GM18870 (cell line): Measurements from ENCODE around the gene NAB2.
"Not testable (repeated sequence)": the region's sequence is repeated elsewhere in the genome, so short reads cannot be mapped to it uniquely, and the experiment has no call there.

ENCODE experiments used
- ATAC-seq: cut with Tn5 transposase; IDR thresholded peaks from one replicate; pipeline ENCODE4 v1.9.1; 2021; ENCODE audit warnings: moderate library complexity; ENCODE audit not compliant: unreplicated experiment

The NAB2 gene

DNA sequence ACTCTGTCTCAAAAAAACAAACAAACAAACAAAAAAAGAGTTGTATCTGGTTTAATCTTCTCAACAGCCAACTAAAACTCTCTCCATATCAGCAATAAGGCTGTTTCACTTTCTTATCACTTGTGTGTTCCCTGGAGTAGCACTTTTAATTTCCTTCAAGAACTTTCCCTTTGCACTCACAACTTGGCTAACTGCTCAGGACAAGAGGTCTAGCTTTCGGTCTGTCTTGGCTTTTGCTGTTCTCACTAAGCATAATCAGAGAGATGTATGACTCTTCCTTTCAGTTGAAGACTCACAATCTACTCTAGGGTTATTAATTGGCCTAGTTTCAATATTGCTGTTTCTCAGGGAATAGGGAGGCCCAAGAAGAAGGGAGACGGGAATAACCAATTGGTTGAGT is 22.7 kb upstream of the NAB2 start:
- no peak for ATAC-seq

DNA sequence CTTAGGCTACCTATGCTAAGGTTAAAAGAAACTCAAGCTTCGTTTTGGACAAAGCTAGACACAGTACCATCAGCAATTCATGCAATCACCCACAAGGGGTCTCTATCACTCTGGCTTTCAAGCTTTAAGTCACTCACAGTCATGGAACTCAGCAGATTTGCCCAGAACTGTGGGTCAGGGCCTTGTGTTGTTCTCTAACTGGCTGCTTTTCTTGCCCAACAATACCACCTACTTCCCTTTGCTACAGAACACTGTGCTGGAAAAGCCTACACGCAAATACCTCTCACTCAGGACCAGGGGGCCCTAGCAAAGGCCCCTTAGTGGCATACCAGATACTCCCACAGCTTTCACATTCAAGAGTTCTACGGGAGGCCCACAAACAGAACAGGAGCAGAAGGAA is 19.4 kb upstream of the NAB2 start:
- peak; percentile 74 for ATAC-seq

DNA sequence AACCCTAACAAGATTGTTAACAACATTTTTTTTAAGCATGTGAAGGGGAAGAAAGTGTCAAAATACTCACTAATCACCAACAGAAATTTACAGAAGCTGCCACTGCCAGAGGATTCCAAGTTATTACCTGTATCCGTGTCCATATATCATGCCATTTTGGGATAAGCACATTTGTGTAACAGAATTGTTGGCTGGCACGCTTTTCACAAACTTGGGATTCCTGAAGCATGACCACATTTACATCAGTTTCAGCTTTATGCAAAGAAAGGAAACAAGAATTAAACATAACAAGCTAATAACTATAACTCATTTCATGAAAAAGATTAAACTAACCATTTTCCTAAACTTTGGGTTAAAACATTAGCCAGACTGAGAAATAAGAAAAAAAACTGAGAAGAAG is 16.3 kb upstream of the NAB2 start:
- no peak for ATAC-seq

DNA sequence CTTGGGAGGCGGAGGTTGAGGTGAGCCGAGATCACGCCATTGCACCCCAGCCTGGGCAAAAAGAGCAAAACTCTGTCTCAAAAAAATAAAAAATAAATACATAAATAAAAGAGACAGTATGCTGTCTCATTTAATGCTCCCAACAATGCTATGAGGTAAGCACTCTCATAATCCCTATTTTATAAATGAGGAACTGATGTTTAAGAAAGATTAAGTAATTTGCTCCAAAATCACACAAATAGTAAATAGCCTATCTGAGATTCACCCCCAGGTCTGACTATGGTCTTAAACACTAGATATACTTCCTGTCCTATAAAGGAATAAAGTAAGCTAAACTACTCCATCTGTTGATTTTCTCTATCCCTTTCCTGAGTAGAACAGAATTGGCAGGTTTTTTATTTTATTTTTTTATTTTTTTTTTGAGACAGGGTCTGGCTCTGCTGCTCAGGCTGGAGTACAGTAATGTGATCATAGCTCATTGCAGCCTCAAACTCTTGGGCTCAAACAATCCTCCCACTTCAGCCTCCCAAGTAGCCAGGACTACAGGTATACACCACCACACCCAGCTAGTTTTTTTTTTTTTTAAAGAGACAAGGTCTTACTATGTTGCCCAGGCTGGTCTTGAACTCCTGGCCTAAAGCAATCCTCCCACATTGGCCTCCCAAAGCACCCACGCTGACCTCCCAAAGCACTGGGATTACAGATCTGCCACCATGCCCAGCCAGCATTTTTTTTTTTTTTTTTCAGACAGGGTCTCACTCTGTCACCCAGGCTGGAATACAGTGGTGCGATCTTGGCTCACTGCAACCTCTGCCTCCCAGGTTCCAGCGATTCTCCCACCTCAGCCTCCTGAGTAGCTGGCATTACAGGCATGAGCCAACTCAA is 15.1 kb upstream of the NAB2 start:
- ATAC-seq, result not testable (repeated sequence)

DNA sequence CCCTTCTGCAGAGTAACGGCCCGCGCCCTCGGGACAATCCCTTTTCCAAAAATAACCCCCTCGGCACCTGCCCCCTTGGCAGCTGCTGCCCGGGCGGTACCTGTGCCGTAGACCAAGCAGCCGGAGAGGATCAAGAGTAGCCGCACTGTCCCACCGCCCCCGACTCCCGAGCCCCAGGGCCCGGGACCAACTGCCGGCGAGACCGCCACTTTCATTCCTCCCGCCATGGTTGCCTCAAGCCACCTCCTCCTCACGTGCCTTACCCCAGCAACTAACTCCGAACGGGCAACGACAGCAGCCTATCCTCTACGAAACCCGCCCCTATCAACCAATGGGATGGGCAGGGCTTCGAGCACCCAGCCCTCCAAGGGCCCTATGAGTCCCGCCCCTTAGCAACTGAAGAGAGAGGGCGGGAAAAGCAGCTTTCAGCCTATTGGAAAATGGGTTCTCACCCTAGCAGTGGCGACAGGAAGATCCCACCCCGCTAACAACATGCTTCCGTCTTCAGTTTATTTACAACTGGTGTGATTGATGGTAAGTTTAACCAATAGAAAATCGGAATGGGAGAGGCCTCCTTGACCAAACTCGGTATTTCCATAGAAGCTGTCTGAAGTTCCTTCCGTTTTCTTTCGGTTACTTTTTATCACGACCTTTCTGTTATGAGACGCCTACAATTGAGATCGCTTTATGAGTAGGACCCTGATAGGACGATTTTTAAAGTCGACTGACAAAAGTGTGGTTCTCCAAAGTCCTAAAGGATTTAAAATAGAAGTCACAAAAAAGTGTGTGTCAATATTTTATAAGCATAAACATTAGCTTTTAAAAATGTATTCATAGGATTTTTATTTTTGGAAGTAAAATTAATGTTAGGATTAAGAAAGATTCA is 10.2 kb upstream of the NAB2 start, which contains the start of gene NEMP1:
NEMP1 (minus strand) TSS at position 273 of the 886 bp plus-strand sequence; CDS start at position 227, 46 bp downstream.
- peak; percentile 94 for ATAC-seq

DNA sequence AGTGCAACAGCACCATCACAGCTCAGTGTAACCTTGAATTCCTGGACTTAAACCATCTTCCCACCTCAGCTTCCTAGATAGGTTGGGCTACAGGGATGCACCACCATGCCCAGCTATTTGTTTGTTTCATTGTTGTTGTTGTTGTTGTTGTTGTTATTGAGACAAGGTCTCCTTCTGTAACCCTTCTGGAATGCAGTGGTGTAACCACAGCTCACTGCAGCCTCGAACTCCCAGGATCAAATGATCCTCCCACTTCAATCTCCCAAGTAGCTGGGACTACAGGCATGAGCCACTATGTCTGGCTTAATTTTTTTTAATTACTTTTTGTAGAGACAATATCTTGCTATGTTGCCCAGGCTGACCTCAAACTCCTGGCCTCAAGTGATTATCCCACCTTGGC is 9.1 kb upstream of the NAB2 start:
- no peak for ATAC-seq

DNA sequence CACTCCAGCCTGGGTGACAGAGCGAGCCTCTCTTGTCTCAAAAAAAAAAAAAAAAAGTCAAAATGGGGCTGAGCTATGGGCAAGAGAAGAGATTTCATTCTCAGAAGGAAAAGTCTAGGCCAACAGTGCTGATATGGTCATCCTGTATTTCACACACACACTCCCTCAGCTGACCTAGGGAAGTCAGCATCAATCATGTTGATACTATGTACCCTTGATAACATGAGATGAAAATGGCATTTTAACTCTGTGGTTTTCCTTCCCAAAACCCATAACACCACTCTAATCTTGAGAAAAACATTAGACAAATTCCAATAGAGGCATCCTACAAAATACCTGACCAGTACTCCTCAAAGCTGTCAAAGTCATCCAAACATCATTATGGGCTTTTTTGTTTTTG is 8.1 kb upstream of the NAB2 start:
- ATAC-seq, result no peak

DNA sequence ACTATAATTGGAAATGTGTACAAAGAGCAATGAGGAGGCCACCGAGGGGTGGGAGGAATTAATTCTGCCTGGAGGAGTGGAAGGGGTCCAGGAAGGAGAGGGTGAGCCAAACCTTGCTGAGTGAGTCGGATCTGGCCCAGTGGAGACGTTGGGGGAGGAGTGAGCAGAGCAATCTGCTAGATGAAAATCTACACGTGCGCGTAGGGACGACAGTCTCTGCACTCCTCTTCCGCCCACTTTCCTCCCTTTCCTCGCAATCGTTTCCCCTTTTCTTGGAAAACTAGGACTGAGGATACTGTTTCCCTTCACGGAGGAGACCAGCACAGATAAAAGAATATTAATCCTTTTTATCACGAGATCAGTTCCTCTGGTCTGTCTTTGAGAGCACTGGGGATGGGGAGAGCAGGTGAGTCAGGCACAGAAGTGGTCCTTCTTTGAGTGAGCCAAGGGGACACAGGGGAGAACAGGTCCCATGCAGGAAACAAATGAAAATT is 2.9 kb upstream of the NAB2 start:
- ATAC-seq, result no peak

DNA sequence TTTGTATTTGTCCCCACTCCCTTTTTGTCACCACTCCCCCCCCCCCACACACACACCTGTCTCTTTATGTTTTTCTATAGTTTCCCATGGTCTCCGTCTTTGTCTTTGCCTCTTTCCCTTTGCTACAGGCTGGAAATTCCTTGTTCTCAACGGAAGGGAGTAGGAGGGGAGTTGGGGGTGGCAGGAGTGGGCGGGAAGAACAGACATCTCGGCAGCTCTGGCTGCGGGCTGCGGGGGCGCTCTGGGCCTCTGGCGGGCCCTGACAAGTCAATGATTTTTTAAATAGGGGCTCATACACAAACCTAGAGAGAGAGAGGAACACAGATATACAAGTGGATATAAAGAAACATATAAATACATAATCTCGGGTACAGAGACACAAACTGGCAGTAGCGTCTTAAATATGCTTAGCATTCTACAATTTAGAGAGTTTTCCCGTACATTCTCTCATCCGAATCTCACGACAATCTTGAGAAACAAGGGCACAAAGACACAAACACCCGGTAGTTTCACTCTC is 2.4 kb upstream of the NAB2 start:
- no peak for ATAC-seq

DNA sequence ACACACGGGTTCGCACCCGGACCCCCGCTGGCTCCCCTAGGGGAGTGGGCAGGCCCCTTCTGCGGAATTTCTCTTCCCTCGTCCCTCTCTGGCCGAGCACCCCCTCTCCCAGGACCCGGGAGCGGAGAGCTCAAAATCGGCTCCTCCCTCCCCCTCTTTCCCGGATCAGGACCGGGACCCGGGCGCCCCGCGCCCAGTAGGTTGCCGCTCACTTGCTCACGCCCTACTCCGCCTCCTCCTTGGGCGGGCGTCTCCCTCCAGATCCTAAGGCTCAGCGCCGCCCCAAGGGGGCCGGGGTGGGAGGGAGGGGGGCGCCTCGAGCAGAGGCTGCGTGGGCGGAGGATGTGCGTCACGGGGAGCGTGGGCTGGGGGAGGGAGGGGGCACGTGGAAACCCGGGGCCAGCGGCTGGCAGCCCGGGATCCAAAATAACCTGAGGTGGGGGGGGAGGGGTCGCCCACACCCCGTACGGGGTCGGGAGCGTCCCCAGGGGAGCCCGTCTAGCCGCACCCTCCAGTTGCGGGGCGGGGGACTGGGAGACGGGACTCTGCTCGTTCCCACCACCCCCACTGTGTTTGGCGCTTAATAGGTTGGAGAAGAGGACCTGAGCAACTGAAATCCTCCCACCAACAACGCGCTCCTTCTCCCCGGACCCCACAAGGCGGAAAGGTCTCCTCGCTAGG is 1.8 kb upstream of the NAB2 start:
- no peak for ATAC-seq

DNA sequence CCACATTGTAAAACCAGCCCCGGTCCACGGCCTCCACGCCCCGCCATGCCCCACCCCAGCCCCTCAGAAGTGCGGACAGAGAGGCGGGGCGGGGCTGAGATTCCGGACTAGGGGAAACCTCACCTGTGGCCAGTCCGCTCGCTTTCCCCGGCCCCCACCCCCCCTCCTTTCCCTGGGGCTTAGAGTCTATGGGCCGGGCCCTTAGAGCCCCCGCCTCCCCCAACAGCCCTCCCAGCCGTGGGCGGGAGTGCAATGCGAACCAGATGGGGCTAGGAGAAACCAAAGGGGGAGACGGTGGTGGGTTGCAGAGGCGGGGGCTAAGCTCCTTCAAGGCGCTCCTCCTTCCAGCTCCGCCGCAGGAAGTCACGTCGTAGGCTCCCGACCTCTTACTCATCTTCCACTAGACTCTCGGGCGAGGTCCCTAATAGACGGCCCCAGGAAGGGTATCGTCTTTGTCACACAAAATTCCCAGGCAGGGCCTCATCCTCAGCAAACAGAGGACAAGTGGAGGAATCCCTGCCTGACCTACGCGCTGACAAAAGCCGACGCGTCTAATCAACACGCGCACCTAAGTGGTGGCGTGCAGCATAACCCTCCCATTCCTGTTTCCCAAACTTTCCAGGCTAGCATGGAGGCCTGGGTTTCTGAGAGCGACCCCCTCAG is 1.1 kb upstream of the NAB2 start:
- ATAC-seq, result peak; percentile 20

DNA sequence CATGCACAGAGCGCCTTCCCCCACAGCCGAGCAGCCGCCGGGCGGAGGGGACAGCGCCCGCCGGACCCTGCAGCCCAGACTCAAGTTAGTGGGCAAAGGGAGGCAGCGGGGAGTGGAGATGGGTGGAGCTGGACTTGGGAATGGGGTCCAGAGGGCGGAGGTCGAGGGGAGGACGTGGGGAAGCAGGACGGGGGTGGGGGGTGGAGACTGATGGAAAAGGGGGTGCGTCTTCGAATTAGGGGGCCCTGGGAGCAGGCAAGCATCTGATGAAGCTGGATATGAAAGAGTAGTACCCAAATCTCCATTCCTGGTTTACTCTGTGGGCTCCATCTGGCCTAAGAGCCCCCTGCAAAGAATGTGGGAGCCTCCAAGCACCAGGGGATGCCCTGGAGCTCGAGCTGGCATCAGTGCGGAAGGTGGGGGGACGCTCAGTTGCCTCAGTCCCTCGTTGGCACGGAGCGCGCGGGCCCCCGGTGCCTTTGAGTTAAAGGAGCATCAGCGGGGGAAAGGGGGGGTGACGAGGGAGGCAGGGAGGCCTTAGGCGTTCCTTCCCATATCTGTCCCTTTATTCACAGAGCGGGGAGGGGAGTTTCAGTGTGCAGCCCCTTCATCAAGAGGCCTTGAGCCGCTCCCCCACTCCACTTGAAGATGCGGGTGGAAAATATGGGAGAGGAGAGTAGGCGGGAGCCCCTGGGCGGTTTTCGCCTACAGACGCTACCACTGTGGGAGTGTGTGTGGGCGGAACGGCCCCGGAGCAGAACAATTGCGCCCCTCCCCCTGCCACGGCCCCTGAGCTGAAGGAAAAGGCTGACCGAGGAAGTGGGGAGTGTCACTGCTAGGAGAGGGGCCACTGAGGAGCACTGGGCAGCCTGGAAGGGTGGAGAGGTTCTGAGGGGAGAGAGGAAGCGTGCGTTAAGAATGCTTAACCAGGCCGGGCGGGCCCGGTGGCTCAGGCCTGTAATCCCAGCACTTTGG is 644 bp downstream of the NAB2 start:
- ATAC-seq, result no peak

DNA sequence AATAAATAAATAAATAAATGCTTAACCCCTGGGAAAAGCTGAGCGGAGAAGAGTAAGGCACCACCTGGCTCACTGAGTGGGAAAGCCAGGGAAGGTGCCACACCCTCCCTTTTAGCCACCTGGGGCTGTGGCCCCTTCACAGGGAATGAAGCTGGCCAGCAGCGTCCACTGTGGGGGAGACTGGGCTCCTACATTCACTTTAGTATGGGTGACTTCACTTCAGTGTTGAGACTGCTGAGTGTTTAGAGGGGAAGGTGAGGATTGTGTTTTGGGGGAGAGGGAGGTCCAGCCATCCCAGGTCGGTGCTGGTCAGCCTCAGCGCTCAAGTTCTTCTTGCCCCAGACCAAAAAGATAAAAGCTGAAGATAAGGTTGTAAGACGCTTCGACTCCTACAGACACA is 1.6 kb downstream of the NAB2 start:
- ATAC-seq, result no peak

DNA sequence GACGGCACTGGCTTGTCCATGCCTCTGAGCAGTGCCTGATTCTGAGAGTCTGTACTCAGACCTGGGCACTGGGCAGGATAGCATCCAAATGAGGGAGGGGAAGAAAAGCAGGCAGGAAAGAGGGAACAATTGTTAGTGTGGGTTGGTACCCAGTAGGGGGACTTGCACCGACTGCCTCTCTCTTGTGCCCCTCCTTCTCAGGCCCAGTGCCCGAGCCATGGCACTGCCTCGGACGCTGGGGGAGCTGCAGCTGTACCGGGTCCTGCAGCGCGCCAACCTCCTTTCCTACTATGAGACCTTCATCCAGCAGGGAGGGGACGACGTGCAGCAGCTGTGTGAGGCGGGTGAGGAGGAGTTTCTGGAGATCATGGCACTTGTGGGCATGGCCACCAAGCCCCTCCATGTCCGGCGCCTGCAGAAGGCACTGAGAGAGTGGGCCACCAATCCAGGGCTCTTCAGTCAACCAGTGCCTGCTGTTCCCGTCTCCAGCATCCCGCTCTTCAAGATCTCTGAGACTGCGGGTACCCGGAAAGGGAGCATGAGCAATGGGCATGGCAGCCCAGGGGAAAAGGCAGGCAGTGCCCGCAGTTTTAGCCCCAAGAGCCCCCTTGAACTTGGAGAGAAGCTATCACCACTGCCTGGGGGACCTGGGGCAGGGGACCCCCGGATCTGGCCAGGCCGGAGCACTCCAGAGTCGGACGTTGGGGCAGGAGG is 2.2 kb downstream of the NAB2 start:
- ATAC-seq, result no peak

DNA sequence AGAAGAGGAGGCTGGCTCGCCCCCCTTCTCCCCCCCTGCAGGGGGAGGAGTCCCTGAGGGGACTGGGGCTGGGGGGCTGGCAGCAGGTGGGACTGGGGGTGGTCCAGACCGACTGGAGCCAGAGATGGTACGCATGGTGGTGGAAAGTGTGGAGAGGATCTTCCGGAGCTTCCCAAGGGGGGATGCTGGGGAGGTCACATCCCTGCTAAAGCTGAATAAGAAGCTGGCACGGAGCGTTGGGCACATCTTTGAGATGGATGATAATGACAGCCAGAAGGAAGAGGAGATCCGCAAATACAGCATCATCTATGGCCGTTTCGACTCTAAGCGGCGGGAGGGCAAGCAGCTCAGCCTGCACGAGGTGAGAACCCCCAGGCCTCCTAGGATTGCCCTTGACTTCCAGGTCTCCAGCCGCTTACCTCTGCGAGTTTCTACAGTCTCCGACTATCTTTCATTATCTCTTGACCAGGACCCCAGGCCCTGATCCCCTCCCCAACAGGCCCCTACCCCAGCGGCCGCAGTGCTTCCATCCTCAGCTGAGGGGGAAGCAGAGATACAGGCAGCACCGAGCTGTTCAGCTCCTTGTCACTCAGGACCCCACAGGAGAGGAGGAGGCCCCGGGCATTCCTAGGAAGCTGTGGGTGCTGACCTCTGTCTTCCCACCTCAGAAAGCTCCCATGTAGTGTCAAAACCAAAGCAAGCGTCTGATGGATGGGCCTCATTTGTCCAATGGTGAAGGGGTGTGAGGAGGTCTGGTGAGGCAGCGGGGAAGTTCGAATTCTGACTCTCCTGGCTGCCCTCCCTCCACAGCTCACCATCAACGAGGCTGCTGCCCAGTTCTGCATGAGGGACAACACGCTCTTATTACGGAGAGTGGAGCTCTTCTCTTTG is 3.0 kb downstream of the NAB2 start:
- ATAC-seq, result no peak

DNA sequence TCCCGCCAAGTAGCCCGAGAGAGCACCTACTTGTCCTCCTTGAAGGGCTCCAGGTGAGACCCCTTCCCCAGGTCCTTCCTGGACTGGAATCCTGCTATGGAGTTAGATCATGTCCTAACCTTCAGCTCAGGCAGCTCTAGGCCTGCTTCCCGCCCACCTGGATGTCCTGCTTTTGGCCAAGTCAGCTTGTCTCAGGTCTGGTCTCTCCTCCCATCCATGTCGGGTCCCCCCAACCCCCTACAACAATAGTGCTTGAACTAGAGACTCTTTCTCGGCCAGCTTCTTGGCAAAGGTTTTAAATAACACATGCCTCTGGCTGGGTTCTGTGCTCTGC is 3.6 kb downstream of the NAB2 start:
- ATAC-seq, result no peak

DNA sequence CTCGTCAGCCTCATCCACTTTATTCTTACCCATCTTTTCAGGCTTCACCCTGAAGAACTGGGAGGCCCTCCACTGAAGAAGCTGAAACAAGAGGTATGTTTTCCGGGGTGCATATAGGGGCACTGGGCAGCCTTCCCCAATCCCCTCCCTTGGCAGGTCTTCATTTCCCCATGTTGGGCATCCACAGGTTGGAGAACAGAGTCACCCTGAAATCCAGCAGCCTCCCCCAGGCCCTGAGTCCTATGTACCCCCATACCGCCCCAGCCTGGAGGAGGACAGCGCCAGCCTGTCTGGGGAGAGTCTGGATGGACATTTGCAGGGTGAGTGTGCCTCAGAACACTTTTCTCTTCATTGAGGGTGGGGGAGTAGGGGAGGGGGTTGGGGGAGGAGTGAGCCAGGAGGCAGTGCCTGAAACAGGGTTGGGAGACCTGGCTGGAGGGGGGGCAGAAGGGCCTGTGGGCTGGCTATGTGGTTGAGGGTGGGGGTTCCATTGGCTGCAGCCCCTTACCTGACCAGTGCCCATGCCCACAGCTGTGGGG is 4.0 kb downstream of the NAB2 start:
- ATAC-seq, result no peak
